ENCODE data around the gene WASHC4.
A peak's percentile ranks its signal among the peaks of the same experiment; 100 is the strongest.

The WASHC4 gene, protein sequence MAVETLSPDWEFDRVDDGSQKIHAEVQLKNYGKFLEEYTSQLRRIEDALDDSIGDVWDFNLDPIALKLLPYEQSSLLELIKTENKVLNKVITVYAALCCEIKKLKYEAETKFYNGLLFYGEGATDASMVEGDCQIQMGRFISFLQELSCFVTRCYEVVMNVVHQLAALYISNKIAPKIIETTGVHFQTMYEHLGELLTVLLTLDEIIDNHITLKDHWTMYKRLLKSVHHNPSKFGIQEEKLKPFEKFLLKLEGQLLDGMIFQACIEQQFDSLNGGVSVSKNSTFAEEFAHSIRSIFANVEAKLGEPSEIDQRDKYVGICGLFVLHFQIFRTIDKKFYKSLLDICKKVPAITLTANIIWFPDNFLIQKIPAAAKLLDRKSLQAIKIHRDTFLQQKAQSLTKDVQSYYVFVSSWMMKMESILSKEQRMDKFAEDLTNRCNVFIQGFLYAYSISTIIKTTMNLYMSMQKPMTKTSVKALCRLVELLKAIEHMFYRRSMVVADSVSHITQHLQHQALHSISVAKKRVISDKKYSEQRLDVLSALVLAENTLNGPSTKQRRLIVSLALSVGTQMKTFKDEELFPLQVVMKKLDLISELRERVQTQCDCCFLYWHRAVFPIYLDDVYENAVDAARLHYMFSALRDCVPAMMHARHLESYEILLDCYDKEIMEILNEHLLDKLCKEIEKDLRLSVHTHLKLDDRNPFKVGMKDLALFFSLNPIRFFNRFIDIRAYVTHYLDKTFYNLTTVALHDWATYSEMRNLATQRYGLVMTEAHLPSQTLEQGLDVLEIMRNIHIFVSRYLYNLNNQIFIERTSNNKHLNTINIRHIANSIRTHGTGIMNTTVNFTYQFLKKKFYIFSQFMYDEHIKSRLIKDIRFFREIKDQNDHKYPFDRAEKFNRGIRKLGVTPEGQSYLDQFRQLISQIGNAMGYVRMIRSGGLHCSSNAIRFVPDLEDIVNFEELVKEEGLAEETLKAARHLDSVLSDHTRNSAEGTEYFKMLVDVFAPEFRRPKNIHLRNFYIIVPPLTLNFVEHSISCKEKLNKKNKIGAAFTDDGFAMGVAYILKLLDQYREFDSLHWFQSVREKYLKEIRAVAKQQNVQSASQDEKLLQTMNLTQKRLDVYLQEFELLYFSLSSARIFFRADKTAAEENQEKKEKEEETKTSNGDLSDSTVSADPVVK

DNA sequence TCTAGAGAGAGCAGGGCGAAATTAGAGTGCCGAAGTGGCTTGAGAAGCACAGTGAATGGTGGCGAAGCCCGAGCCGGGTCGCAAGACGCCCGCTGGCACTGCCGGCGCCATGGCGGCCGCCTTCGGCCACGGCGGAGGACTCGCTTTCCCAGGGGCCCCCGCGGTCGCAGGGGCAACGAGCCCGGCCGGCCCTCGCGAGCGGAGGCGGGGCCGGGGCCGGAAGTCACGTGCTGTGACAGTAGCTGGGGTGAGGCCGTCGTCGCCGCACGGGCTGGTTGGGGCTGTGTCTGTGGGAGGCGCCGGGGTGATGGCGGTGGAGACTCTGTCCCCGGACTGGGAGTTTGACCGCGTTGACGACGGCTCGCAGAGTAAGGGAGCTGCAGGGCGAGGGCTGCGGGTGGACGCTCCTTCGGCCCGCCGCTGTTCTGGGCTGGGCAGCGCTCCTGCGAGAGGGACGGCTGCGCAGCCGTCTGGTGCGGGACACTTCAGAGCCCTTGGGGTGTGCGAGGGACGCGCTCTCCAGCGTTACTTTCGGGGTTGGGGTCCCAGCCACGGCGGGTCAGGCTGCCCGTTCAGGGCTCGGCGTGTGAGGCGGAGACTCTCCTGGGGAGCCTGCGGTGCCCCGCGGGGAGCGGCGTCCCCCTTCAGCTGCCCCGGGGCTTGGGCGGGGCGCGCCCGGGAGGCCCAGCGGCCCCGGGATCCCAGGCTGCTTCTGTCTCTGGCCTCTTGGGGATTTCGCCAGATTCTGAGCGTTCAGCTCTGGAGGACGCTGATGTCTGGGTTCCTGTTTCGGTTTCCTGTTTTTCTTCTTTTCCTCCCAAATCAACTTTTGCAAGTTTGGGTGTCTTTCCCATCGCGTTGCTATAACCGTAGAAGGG, at the start of gene WASHC4:
Gene WASHC4 (plus strand): TSS at position 238 of the 878 bp plus-strand sequence. CDS start 70 bp downstream, at position 308.
- peak; percentile 97 for DNase-seq

DNA sequence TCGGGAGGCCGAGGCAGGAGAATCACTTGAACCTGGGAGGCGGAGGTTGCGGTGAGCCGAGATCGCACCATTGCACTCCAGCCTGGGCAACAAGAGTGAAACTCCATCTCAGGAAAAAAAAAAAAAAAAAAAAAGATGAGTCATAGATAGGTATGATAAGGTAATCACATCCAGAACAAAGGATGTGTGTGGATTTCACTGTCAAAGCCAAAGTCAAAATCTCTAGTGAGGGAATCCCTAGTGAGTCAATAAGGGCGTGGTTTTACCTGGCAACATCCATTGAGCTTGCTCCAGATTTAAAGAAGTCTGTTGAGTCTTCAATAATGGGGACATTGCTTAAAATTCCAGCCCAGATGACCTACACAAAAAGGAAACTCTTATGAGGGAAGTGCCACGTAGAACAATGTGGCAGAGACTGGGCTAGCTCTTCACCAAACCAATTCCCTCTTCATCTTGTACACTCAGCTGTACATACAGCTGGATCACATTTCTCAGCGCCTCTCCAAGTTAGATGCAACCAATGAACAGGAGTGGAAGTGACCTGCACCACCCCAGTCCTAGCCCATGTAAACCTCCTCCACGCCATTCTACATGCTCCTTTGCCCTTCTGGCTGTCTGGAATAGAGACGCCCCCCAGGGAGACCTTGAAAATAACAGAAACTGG, 46.7 kb upstream of the WASHC4 start:
- peak; percentile 6 for DNase-seq

DNA sequence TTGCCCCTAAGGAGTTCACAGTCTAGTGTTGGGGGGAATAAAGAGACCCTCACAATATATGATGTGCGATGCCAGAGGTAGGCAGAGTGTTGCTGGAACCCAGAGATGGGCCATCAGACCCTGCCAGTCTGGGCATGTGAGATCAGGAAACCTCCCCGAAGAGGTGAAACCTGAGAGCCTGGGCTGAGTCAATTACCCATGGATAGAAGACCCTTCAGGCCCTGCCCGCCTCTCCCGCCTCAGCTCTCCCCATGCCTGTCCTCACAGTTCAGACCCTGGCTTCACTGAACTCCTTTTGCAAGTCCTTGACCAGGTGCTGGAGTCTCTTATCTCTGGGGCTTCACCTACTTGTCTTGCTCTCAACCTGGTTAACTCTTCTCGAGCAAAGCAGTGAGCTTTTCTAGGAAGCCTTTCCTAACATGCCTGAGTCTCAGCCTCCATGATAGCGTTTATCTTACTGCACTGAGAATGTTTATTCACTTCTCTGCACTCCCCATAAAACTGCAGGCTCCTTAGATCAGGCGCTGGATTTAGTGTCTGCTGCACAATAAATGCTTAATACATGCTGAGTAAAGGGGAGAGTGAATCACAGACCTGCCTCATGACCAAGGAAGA, 42.9 kb upstream of the WASHC4 start:
- DNase-seq: no peak

DNA sequence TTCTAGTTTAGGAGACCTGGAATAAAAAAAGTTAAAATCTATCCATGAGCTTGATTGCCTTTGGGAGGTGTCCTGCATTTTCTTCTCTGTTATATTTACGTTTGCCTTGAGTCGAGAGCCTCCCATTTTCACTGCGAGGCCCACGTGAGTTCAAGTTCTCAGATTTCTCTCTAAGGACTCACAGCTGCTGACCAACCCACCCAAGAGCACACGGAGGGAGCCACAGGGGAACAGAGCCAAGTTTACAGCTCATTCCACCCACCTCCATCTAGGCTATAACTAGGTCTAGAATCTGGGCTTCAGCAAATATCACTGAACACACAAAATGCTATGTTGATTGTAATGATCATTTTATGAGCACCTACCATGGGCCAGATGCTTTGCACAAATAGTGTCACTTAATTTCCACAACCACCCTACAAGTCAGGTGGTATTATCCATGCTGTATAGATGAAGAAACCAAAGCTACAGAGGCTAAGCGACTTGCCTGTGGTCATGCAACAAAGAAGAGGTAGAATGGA, 40.0 kb upstream of the WASHC4 start:
- no peak for DNase-seq

DNA sequence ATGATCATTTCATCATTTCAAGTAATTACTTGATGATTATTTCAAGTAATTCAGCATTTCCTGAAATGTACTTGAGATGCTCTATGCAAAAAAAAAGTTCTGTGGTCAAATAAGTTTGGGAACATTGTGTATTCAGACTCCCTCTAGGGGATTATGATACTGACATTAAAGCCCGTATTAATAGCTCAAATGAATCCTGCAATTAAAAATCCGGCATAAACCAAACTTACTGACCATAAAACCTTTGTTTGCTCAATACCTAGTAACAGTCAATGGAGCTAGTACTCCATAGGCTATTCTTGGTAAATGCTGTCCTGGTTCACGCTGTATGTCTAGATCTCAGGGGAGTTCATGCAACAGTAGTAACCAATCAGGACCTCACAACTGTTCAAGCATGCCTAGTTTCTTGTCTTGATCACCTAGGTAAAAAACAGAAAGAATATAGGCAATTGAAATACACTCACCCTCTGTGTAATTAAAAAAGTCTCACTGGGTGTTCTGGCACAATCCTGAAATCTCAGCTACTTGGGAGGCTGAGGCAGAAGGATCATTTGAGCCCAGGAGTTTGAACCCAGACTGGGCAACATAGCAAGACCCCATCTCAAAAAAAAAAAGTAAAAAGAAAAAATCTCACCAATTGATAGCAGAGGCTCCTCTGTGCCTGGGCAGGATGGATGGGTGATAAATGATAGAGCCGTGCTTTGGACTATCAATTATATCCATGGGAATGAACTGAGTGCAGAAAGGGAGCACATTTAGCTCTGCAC, 37.4 kb upstream of the WASHC4 start:
- no peak for DNase-seq

DNA sequence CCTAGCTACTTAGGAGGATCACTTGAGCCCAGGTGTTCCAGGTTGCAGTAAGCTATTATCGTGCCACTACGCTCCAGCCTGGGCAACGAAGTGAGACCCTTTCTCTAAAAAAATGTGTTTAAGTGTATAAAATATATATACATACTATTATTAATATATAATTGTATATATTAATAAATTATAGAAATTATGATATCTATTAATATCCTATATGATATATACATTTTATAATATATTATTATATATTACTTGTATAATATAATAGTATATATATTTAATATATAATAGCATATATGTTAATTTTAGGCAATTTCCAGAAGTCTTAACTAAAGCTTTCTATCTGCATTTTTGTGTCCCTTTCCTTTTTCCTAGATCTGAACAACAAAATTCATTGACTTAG, 35.5 kb upstream of the WASHC4 start:
- no peak for DNase-seq

DNA sequence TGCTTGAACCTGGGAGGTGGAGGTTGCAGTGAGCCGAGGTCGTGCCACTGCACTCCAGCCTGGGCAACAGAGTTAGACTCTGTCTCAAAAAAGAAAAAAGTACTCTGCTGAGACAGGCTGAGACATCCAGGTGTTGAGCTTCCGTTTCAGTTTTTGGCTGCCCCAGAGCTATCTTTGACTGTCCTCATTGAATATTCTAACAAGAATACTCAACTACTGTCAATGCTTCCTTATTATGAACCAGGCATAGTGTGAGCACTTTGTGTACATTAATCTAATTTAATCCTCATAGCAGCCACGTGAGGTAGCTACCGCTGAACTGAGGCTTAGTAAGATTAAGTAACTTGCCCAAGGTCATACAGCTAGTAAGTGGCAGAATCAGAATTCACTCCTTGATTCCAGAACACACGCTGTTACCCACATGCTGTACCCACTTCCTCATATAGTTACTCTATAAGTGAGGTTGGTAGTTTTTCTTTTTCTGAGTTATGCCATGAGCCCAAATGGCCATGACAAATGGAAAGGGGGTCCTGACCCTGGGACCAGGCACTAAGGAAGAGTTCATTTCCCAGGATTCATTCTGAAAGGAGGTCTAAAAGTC, 34.5 kb upstream of the WASHC4 start:
- no peak for DNase-seq

DNA sequence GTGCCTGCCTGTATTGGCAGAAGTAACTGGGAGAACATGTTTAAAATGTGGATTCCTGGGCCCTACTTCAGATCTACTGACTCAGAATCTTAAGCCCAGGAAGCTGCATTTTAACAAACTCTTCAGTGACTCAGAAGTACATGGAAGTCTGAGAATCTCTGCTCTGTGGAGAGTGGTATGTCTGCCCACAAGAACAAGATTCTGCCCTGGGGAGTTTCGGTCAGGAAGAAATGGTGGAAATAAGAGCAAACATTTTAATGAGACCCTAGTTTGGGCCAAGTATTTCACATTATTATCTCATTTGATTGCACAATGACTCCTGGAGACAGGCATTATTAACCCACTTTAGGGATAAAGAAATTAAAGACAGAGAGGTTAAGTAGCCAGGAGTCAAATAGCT, 31.4 kb upstream of the WASHC4 start:
- DNase-seq: no peak

DNA sequence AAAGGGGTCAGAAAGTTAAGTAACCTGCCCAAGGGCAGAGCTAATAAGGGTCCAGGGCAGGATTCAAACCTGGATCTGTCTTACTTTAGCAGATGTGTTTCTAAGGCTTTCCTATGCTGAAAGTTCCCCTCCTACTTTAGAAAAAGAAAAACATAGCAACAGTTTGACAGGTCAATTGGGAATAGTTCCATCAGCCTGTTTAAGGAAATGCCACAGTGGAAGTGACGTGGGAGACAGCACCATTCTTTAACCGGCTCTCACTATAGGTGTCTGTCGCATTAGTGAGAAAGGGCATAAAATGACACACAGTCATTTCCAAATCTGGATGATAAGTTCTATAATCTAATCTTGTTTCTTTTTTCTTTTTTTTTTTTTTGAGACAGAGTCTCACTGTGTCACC, 30.6 kb upstream of the WASHC4 start:
- DNase-seq: no peak

DNA sequence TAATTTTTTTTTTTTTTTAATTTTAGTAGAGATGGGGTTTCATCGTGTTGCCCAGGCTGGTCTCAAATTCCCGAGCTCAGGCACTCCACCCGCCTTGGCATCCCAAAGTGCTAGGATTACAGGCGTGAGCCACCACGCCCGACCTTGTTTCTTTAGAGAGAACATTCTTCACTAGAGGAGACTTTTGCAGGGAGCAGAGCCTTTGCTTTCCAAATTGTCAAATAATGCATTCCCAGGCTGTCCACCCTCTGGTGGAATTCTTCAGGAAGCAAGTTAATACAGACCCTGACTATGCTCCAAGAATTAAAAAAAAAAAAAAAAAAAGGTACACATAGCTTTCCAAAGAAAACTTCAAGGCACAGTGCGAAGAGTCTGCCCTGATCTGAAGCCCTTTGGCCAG, 30.1 kb upstream of the WASHC4 start:
- DNase-seq: no peak

DNA sequence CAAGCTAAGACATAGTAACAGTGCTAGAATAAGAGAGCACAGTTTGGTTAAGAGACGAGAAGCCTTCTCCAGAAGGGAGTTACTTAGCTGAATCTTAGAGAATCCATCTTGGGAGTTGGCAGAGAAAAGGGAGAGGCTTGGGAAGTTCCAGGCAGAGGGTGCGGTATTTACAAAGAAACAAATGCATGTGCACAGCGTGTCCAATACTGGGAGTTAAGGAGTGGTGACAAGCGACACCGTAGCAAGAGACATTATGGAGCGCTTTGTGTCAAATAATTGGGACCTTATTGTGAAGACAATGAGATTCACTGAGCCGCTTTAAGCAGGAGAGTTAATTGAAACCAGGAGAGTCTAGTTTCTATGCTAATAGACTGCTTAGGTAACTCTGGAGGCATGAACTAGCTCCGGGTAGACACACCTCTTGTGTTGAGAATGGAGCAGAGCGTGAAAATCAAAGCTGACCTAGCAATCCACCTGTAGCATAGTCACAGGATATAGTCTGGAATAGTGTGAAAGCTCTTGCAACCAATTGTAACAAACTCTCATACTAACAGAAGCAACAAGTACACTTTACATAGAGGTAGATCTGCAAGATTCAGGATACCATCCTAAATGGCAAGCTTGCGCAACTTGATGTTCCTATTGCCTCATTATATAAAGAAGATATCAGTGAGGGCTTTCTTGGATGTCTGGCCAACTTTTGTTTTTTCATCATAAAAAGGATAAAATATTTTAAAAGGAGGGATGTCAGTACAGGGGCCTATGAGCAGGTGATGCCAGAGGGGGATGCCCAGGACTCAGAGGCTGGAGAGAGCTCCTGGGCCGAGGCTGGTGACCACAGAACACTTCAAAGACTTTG, 28.6 kb upstream of the WASHC4 start:
- DNase-seq: no peak

DNA sequence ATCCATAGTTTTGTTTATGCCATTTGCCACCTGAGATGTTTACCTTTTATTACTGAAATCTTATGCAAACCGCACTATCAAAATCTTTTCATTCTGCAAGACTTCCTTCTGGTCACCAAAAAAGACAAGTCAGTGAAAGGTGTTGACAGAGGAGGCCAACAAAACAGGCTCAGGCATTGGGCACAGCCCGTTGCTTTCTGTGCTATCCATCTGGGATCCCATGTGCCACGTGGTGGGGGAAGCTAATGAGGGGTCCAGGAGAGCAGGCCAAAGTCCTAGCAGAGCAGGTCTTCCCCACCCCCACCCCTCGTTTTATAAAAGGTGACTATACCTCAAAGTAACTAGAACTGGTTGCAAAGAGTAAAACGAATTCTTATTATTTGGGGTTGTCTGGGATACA, 24.5 kb upstream of the WASHC4 start:
- no peak for DNase-seq

DNA sequence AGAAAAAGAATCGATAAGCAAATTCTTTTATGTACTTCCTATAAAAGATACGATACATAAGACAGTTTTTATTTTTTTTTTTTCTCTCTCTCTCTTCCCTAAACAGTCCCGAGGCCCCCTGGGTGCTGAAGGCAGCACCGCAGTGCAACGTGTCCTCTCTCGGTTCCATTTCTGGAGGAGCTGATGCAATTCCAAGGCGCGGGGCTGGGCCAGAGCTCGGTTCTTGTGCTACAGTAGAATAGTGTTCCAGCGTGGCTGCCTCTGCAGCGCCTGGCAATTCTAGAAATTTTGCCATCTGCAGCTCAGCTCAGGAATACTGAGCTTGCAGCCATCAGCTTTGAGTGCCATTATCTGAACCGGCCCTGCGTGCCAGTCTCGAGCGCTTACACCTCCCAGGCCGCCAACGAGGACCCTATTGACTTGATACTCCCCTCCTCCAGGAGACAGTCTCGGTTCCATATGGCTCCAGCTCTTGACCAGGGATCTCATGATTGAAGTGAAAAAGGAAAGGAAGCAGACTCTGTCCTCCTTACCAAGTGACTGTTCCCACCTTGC, 23.9 kb upstream of the WASHC4 start:
- peak; percentile 84 for DNase-seq

DNA sequence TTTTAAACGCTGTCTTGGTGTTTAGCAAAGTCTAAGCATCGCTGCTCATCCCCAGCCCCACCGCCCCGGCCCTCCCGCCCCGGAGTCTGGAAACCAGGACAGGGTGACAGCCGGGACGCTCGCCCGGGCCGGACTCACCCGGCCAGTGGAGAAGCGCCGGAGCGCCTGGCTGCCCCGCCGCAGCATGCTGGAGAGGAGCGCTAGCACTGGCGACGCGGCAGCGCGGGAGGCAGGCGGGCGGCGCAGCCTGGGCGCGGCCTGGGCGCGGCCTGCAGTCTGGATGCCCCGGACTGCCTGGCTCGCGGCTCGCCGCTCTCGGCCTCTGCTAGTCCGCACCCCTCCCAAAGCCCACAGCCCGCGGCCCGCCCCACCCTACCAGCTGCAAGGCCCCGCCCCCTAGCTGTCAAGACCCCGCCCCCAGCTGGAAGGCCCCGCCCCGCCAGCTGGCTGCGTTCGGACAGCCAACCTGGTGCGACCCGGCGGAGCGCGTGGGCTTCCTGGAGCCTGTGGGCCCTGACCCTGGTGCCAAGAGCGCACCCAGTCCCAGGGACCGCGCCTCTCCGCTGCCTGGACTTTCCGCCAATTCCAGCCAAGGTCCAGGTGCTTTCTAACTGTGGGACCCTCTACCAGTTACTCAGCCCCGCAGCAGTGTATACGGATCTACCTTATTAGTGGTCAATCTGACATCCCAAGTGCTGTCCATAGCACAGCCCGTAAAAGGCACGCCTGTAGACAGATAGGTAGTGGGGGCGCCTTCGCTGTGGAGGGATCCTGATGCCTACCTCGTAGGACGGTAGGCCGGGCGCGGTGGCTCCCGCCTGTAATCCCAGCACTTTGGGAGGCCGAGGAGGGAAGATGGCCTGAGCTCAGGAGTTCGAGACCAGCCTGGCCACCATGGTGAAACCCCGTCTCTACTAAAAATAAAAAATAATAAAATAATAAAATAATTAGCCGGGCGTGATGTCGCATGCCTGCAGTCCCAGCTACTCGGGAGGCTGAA, 23.0 kb upstream of the WASHC4 start, which contains the start of gene ALDH1L2:
Gene ALDH1L2 (minus strand): TSS at position 208 of the 1,000 bp plus-strand sequence. CDS start 22 bp downstream, at position 186.
- DNase-seq: peak; percentile 91

DNA sequence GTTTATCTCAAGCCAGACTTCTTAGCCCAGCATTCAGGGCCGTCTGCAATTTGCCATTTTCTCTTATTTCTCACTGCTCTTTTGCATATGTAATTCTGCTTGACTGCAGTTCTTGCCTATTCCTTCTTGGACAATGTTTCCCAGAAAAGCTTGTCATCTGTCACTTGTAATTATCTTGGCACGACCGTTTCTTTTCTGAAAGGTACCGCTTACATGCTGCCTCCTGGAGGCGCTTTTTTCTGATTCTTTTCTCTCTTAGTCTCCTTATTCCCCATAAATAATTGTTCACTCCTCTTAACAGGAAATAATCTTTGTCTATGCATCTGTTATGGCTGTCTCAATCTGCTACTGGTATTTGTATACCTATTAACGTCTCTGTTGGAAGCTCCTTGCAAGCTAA, 22.0 kb upstream of the WASHC4 start:
- DNase-seq: no peak

DNA sequence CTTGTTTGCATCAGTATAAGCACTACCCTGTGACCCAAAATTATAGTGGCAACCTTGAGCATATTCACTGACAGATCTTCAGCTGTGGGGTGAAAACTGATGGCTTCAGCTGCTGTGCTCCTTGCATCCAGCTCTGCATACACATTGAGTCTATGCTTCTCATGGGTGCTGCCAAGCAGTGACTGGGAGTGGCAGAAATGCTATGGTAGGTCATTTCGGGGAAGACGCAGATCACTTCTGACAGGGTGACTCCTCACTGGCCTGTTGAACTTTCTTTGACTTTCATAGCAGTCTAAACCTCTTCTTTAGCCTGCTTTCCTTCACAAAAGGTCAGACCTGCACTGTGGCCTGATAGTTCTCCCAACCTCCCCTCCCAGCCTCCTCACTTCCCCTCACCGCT, 17.7 kb upstream of the WASHC4 start:
- no peak for DNase-seq

DNA sequence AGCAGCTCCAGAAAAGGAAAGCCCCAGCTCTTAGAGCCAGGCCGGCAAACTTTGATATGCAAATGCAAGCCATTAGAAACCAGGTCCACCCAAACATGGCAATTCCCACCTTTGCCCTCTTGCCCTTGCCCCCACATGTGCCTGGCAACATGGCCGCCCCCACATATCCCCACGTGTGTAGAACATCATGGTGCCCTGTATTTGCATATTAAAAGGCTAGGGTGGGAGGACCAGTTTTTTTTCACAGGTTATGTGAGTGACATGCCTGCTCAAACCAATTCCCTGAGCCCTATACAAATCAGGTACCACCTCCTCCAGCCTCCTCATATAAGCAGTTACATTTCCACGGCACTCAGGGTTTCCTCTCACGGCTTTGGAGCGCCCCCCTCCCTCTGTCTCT, 17.2 kb upstream of the WASHC4 start:
- DNase-seq: no peak

Measured in suppressor macrophage treated with lipopolysaccharide for 4 hours (primary cell).